Fibroblast of villous mesenchyme (primary cell): Measurements from ENCODE around the gene TENT5C. TPM values are rescaled to one million over a fixed set of nuclear protein-coding genes. Genes with fewer than 3 reads are reported as not detected.

Experiments
- DNase-seq: peaks from one replicate; pipeline ENCODE4 v3.0.0-alpha.2; 2010; ENCODE audit warnings: low read depth
- H3K4me3 ChIP-seq: 2 replicates; pipeline ENCODE4 v1.5.1; 2011; ENCODE audit warnings: low read depth, mild to moderate bottlenecking, low read length
- CTCF ChIP-seq: IDR thresholded peaks from 2 replicates; pipeline ENCODE4 v1.5.1; 2012; ENCODE audit warnings: low read depth, mild to moderate bottlenecking, low read length; ENCODE audit not compliant: insufficient read depth
- total RNA-seq: library from RNA; depleted of rRNA; stranded (reverse); fragments of >200 nt; gene quantifications from 2 replicates; pipeline ENCODE4 v1.2.3, GENCODE V29; 2012

TENT5C gene
- total RNA-seq, 1 donor, result 4.3 TPM

GRCh38 chr1:117633068-117633345 is 27.2 kb downstream of the TENT5C start:
- no peak overlapping the region for H3K4me3 ChIP-seq
- TF ChIP-seq CTCF, result no peak
- DNase-seq, result no peak

DNA sequence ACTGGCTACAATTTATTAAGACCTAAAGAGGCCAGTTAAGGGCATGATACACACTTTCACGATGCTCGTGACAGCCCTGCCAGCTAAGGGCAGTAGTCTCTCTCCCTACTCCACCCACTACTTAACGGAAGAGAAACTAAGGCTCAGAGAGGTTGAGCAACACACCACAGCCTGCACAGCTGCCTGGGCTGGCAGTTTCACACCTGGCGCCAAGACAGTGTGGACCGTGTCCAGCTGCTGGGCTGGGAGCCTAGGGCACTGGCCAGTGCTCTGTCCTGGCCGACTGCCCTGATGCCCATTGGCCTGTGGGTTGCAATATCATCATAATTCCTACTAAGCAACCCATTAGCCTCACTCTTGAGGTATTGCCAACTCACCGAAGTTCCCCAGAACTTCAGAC is 27.6 kb downstream of the TENT5C start:
- no peak for TF ChIP-seq CTCF
- no peak overlapping the region for H3K4me3 ChIP-seq
- DNase-seq, result no peak

DNA sequence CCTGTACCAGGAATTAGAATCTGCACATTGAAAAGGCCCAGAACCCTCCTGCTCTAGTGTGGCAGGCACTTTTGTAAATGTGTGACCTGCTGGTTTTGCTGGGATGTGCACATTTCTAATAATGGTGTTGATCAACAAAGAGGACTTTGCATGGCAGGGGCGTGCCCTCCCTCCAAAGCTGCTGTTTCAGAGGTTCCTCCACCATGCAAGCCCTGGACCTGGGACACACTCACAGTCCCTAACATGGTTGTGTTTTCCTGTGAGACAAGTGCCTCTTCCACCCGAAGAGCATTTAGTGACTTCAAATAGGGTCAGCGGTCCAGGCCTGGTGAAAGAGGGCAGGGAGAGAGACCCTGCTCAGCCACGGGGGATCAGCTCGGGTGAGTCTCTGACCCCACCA is 28.1 kb downstream of the TENT5C start:
- no peak overlapping the region for H3K4me3 ChIP-seq
- no peak for TF ChIP-seq CTCF
- no peak for DNase-seq

DNA sequence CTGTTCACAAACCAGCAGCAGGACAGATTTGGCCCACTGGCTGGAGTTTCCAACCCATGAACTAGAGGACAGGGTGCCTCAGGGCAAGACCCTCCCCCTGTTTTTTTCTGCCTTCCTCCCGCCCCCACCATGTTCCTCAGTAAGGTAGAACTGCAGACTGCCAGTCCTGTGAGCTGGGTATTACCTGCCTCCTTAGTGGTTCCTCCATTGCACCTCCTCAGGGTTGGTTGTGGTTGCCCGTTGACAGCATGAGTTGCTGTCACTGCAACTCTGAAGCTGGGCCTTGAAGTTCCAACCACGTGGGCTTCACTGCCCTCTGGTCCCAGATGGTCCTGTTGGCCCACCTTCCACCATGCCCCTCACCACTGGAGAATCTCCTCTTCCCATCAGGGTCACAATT is 28.8 kb downstream of the TENT5C start:
- H3K4me3 ChIP-seq, result no peak overlapping the region
- DNase-seq, result no peak
- TF ChIP-seq CTCF, result no peak

DNA sequence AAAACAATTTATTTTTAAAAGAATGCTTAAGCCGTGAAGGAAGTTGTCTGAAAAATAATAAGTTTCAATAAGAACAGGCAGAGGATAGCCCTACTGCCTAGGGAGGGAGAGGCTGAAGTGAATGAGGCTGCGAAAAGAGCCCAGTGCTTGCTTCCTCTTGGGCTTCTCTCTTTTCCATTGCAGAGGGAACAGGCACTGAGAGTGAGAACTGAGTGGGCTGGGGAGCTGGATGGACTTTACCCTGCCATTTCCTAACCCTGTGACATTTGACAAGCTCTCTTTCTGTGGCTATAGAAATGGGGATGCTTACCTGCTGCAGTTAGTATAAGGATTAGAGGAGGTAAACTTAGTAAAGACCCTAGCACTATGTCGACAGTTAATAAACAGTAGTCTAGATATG is 30.0 kb downstream of the TENT5C start:
- TF ChIP-seq CTCF, result no peak
- H3K4me3 ChIP-seq, result no peak overlapping the region
- DNase-seq, result no peak

DNA sequence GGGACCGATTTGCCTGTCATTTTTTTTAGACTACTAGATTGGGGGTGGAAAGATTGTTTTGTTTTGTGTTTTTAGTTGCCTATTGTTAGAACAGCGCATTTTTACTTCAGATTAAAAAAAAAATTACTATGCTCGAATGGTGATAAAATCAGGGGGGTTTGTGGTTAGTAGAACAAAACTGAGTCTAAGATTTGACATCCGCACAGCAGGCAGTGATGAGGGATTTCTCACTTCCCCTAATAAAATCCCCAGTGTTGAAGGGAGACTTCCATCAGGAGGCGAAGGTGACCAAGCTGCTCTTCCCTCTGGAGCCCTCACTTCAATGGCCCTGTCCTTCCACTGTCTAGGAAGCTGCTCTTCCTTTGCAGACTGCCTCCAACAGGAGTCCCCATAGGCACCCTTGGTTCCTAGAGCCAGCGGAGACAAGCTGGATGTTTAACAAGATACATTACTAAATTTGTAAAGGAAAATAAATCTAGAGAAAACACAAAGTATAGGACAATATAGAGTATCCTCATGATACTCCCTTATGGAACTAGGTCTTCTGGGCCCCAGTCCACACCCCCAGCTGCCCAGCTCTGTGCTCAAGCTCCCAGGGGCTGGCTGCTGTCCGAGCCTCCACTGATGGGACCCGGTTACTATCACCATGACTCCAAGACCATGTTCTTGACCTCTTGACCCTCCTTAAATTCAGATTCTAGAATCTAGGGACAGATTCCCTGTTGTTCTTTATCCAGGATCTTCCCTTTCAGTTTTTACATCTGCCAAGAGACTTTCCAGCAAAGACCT is 31.0 kb downstream of the TENT5C start:
- H3K4me3 ChIP-seq, result no peak overlapping the region
- no peak for DNase-seq
- no peak for TF ChIP-seq CTCF

- H3K4me3 ChIP-seq, result no peak overlapping the region
- DNase-seq, result no peak
- TF ChIP-seq CTCF, result no peak
These were observed 32.3 kb downstream of the TENT5C start for GRCh38 chr1:117638141-117638540.
